GM19455 (cell line): ENCODE results near the gene PLEK2.
"Not testable (repeated sequence)": the region's sequence is repeated elsewhere in the genome, so short reads cannot be mapped to it uniquely, and the experiment has no call there.

ENCODE experiments used
- ATAC-seq: cut with Tn5 transposase; IDR thresholded peaks from one replicate; pipeline ENCODE4 v1.9.1; 2021; ENCODE audit not compliant: unreplicated experiment

The PLEK2 gene

GRCh38 chr14:67411820-67412421 lies at the start of gene PLEK2:
Gene PLEK2, minus strand, starts transcription at chr14:67412165. Its CDS starts 106 bp downstream, at chr14:67412059.
- no peak for ATAC-seq

GRCh38 chr14:67461341-67461985 lies 49.5 kb upstream of the PLEK2 start:
- no peak for ATAC-seq

- no peak for ATAC-seq
Observed at GRCh38 chr14:67459336-67459735, 47.4 kb upstream of the PLEK2 start.

- no peak for ATAC-seq
Observed at GRCh38 chr14:67457782-67458181, 45.8 kb upstream of the PLEK2 start.

GRCh38 chr14:67456732-67457131 lies 44.8 kb upstream of the PLEK2 start:
- no peak for ATAC-seq

GRCh38 chr14:67453575-67454300 lies 41.8 kb upstream of the PLEK2 start:
- no peak for ATAC-seq

GRCh38 chr14:67451667-67452066 lies 39.7 kb upstream of the PLEK2 start:
- not testable (repeated sequence) for ATAC-seq

- no peak for ATAC-seq
Observed at GRCh38 chr14:67449096-67449495, 37.1 kb upstream of the PLEK2 start.

GRCh38 chr14:67447033-67447381 lies 35.0 kb upstream of the PLEK2 start:
- no peak for ATAC-seq

- ATAC-seq: no peak
Observed at GRCh38 chr14:67446371-67447032, 34.5 kb upstream of the PLEK2 start.

GRCh38 chr14:67444395-67444794 lies 32.4 kb upstream of the PLEK2 start:
- ATAC-seq: no peak

GRCh38 chr14:67442139-67442906 lies 30.4 kb upstream of the PLEK2 start:
- no peak for ATAC-seq

GRCh38 chr14:67441672-67442071 lies 29.7 kb upstream of the PLEK2 start:
- no peak for ATAC-seq

- ATAC-seq: no peak
Observed at GRCh38 chr14:67441256-67441655, 29.3 kb upstream of the PLEK2 start.

- ATAC-seq: no peak
Observed at GRCh38 chr14:67440513-67440912, 28.5 kb upstream of the PLEK2 start.

- ATAC-seq: no peak
Observed at GRCh38 chr14:67438969-67439368, 27.0 kb upstream of the PLEK2 start.

- ATAC-seq: no peak
Observed at GRCh38 chr14:67436006-67436866, 24.3 kb upstream of the PLEK2 start.

- no peak for ATAC-seq
Observed at GRCh38 chr14:67435603-67436002, 23.6 kb upstream of the PLEK2 start.

- no peak for ATAC-seq
Observed at GRCh38 chr14:67432050-67432564, 20.1 kb upstream of the PLEK2 start.
